Measurements from ENCODE around the gene SGIP1.

The SGIP1 gene

GRCh38 chr1:66642992-66643391 is 109.0 kb downstream of the SGIP1 start:
- no peak for DNase-seq (ENCODE audit: low read depth)
- TF ChIP-seq CTCF (IDR thresholded peaks at IDR 0.05; ENCODE audit: insufficient read depth, low read depth, low read length, missing control alignments): no peak
- H3K4me3 ChIP-seq (ENCODE audit: low read depth, low read length): no peak overlapping the region

GRCh38 chr1:66644331-66644730 is 110.4 kb downstream of the SGIP1 start:
- H3K4me3 ChIP-seq (ENCODE audit: low read depth, low read length): no peak overlapping the region
- no peak for DNase-seq (ENCODE audit: low read depth)
- no peak for TF ChIP-seq CTCF (IDR thresholded peaks at IDR 0.05; ENCODE audit: insufficient read depth, low read depth, low read length, missing control alignments)

GRCh38 chr1:66648901-66649595 is 115.1 kb downstream of the SGIP1 start:
- H3K4me3 ChIP-seq (ENCODE audit: low read depth, low read length): peak overlapping the region; percentile 1; the same call in 1 of the 2 replicates
- DNase-seq (ENCODE audit: low read depth): peak; percentile 91
- TF ChIP-seq CTCF (IDR thresholded peaks at IDR 0.05; ENCODE audit: insufficient read depth, low read depth, low read length, missing control alignments): no peak

- DNase-seq (ENCODE audit: low read depth): no peak
- TF ChIP-seq CTCF (IDR thresholded peaks at IDR 0.05; ENCODE audit: insufficient read depth, low read depth, low read length, missing control alignments): no peak
- H3K4me3 ChIP-seq (ENCODE audit: low read depth, low read length): no peak overlapping the region
These were observed 118.6 kb downstream of the SGIP1 start for GRCh38 chr1:66652556-66652955.

GRCh38 chr1:66654643-66655042 is 120.7 kb downstream of the SGIP1 start:
- TF ChIP-seq CTCF (IDR thresholded peaks at IDR 0.05; ENCODE audit: insufficient read depth, low read depth, low read length, missing control alignments): no peak
- H3K4me3 ChIP-seq (ENCODE audit: low read depth, low read length): no peak overlapping the region
- DNase-seq (ENCODE audit: low read depth): no peak

- TF ChIP-seq CTCF (IDR thresholded peaks at IDR 0.05; ENCODE audit: insufficient read depth, low read depth, low read length, missing control alignments): no peak
- DNase-seq (ENCODE audit: low read depth): no peak
These were observed 137.5 kb downstream of the SGIP1 start for GRCh38 chr1:66671455-66671854.

More at GRCh38 chr1:66671455-66671854, 137.5 kb downstream of the SGIP1 start:
- no peak overlapping the region for H3K4me3 ChIP-seq (ENCODE audit: low read depth, low read length)
